KMS-11 (cell line): ENCODE data around the gene CAMTA1.

ENCODE experiments used
- H2AFZ ChIP-seq: fragments of 200-600 bp; sonication (generic); 2 replicates; pipeline ENCODE4 v1.6.1; 2016; ENCODE audit warnings: antibody characterized with exemption, mixed run types, low read depth
- H3K27ac ChIP-seq: fragments of 200-600 bp; sonication (generic); 2 replicates; pipeline ENCODE4 v1.6.1; 2016; ENCODE audit warnings: mild to moderate bottlenecking, mixed run types
- H3K27me3 ChIP-seq: fragments of 200-600 bp; sonication (generic); 2 replicates; pipeline ENCODE4 v1.6.1; 2017; ENCODE audit warnings: mild to moderate bottlenecking, low read depth, mixed run types, moderate library complexity; ENCODE audit not compliant: insufficient read depth
- H3K36me3 ChIP-seq: fragments of 200-600 bp; sonication (generic); 2 replicates; pipeline ENCODE4 v1.6.1; 2017; ENCODE audit warnings: mild to moderate bottlenecking, mixed run types; ENCODE audit not compliant: insufficient read depth
- H3K4me1 ChIP-seq: fragments of 200-600 bp; sonication (generic); 2 replicates; pipeline ENCODE4 v1.6.1; 2016; ENCODE audit warnings: mild to moderate bottlenecking, low read depth, mixed run types; ENCODE audit not compliant: poor library complexity, severe bottlenecking
- H3K4me2 ChIP-seq: fragments of 200-600 bp; sonication (generic); 2 replicates; pipeline ENCODE4 v1.7.0; 2016; ENCODE audit warnings: mild to moderate bottlenecking, mixed run types
- H3K4me3 ChIP-seq: fragments of 200-600 bp; sonication (generic); IDR thresholded peaks from 2 replicates; pipeline ENCODE4 v1.6.1; 2017; ENCODE audit warnings: low read depth, low read length, mixed read lengths; ENCODE audit not compliant: insufficient read depth
- H3K79me2 ChIP-seq: fragments of 200-600 bp; sonication (generic); 2 replicates; pipeline ENCODE4 v1.6.1; 2016; ENCODE audit warnings: low read depth, mixed run types; ENCODE audit not compliant: insufficient read depth
- H3K9ac ChIP-seq: fragments of 200-600 bp; sonication (generic); 2 replicates; pipeline ENCODE4 v1.6.1; 2016; ENCODE audit warnings: mild to moderate bottlenecking, mixed run types
- H4K20me1 ChIP-seq: fragments of 200-600 bp; sonication (generic); 2 replicates; pipeline ENCODE4 v1.6.1; 2016; ENCODE audit warnings: mild to moderate bottlenecking, mixed run types; ENCODE audit not compliant: insufficient read depth
- TF ChIP-seq, protein P1 (sequence below): fragments of 200-600 bp; sonication (generic); conservative IDR thresholded peaks from 2 replicates; pipeline ENCODE4 v1.6.1; 2017; ENCODE audit warnings: low read depth, mild to moderate bottlenecking, antibody characterized with exemption, low read length, moderate library complexity, mixed read lengths

CAMTA1 gene

DNA sequence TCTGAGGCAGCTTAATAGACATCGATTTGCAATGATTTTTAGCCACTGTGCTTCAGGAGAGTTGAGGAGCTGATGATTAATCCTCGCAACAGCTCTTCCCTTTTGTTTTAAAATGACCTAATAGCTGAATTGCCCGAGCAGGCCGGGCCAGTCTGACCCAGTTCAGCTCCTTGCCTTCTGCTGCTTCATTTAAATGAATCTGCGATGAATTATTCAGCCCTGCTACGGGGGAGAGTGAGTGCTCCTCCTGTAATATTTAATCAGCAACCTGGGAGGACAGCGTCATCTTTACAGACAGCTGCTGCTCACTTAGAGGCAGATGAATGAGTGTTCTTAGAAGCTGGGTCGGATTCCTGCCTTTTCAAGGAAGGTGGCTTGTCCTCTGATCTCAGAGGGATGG, 325.1 kb downstream of the CAMTA1 start:
- Histone ChIP-seq H3K4me1 (no peaks in the 10 kb centered on the region), H3K4me2 (no peak overlapping the region), H3K27me3 (peaks cover 42% of the 10 kb centered on the region), H3K36me3 (no peaks in the 10 kb centered on the region), H3K9ac (no peak overlapping the region), H3K79me2 (no peaks in the 10 kb centered on the region), H2AFZ (no peak overlapping the region), H3K27ac (no peak overlapping the region), H3K4me3 (no peak overlapping the region), H4K20me1 (no peaks in the 10 kb centered on the region)
- TF ChIP-seq, protein P1, sequence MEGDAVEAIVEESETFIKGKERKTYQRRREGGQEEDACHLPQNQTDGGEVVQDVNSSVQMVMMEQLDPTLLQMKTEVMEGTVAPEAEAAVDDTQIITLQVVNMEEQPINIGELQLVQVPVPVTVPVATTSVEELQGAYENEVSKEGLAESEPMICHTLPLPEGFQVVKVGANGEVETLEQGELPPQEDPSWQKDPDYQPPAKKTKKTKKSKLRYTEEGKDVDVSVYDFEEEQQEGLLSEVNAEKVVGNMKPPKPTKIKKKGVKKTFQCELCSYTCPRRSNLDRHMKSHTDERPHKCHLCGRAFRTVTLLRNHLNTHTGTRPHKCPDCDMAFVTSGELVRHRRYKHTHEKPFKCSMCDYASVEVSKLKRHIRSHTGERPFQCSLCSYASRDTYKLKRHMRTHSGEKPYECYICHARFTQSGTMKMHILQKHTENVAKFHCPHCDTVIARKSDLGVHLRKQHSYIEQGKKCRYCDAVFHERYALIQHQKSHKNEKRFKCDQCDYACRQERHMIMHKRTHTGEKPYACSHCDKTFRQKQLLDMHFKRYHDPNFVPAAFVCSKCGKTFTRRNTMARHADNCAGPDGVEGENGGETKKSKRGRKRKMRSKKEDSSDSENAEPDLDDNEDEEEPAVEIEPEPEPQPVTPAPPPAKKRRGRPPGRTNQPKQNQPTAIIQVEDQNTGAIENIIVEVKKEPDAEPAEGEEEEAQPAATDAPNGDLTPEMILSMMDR = no peak

DNA sequence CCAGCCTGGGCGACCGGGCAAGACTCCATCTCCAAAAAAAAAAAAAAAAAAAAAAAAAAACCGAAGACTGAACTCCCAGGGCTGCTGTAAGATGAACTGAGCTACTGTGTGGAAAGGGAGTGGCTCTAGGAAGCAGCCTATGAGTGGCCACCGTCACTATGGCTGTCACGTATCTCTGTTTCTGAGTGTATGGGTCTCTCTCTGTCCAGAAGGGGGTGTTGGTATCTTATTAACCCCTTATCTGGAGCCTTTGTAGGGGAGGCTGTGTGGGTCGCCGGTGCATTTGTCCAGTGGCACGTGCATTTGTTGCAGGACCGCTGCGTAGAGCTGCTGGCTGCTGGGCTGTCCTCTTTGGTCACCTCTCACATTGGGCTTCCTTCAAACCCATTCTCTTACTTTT, 326.6 kb downstream of the CAMTA1 start:
- no peak overlapping the region for H3K9ac ChIP-seq
- H3K4me2 ChIP-seq = no peak overlapping the region
- no peaks in the 10 kb centered on the region for H4K20me1 ChIP-seq
- H3K27me3 ChIP-seq = peaks cover 39% of the 10 kb centered on the region
- H3K79me2 ChIP-seq = no peaks in the 10 kb centered on the region
- H2AFZ ChIP-seq = no peak overlapping the region
- no peak overlapping the region for H3K4me3 ChIP-seq
- no peaks in the 10 kb centered on the region for H3K4me1 ChIP-seq
- H3K36me3 ChIP-seq = no peaks in the 10 kb centered on the region
- H3K27ac ChIP-seq = no peak overlapping the region
- TF ChIP-seq, protein P1 = no peak

DNA sequence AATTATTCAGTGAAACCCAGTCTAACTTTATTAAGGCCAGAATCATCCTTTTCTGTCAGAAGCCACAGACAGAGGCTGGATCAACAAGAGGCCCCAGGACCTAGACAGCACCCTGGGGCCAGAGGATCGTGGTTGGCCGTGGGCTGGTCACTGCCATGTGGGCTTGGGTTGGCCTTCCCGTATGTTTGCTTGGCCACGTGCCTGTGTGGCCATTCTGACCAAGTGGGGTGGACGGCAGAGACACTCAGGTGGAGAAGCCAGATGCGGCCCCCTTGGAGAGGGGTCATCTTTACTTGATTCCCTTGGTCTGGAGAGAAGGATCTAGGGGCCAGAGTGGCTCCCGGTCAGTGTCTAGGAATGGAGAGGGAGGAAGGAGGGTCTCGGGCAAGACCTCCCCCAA, 327.9 kb downstream of the CAMTA1 start:
- Histone ChIP-seq H3K79me2 (no peaks in the 10 kb centered on the region), H3K4me1 (no peaks in the 10 kb centered on the region), H4K20me1 (no peaks in the 10 kb centered on the region), H3K27ac (no peak overlapping the region), H3K4me2 (no peak overlapping the region), H3K36me3 (no peaks in the 10 kb centered on the region), H3K4me3 (no peak overlapping the region), H2AFZ (no peak overlapping the region), H3K9ac (no peak overlapping the region), H3K27me3 (peaks cover 36% of the 10 kb centered on the region)
- TF ChIP-seq, protein P1 = no peak

- Histone ChIP-seq H3K4me2 (no peak overlapping the region), H2AFZ (no peak overlapping the region), H3K4me1 (no peaks in the 10 kb centered on the region), H3K9ac (no peak overlapping the region), H3K27ac (no peak overlapping the region), H3K79me2 (no peaks in the 10 kb centered on the region), H3K36me3 (no peaks in the 10 kb centered on the region), H4K20me1 (no peaks in the 10 kb centered on the region), H3K27me3 (peaks cover 30% of the 10 kb centered on the region), H3K4me3 (no peak overlapping the region)
- TF ChIP-seq, protein P1 = no peak
These were observed 328.6 kb downstream of the CAMTA1 start for GRCh38 chr1:7113822-7114221.

DNA sequence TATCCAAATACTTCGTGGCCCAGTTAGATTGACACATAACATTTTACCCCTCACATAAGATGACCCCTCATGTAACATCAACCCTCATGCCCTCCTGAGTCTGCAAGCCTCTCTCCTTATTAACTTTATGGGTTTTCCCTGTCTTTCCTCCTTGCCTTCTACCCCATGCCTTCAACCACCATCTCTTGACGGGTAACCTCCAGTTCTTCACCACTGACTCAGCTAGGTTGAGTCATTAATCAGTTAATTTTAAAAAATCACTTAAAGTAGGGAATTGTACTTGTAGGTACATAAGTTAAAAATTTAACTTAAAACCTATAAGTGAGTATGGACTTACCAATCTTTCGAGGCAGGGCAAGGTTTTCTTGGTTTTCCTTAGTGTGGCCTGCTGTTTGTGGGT, 330.7 kb downstream of the CAMTA1 start:
- Histone ChIP-seq H3K27me3 (peaks cover 19% of the 10 kb centered on the region), H3K27ac (no peak overlapping the region), H3K4me1 (no peaks in the 10 kb centered on the region), H2AFZ (no peak overlapping the region), H3K4me2 (no peak overlapping the region), H3K79me2 (no peaks in the 10 kb centered on the region), H3K9ac (no peak overlapping the region), H3K4me3 (no peak overlapping the region), H4K20me1 (no peaks in the 10 kb centered on the region), H3K36me3 (no peaks in the 10 kb centered on the region)
- TF ChIP-seq, protein P1 = no peak
